ENCODE measurements around the gene GLIPR1L2.

DNA sequence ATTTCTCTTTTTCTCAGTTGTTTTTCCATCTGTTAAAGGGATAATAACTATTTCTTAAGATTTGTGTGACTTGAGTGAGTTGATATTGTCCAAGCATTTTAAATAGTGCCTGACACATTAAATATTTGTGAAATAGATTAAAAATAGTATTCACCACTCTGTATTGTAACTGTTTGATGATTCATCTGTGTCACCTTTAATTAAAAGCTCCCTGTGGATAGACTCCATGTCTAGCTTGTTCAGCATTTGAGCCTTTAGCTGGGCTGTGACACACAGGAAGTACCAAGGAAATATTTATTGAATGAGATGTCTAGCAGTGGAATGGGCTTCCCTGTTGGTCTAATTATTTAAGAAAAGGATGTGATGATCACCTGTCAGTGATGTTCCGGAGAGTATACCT, 1.8 kb upstream of the GLIPR1L2 start:
- TF ChIP-seq CTCF (IDR thresholded peaks at IDR 0.05; ENCODE audit: poor library complexity) = no peak
- TF ChIP-seq EZH2phosphoT487 (IDR thresholded peaks at IDR 0.05; ENCODE audit: low read depth, severe bottlenecking, unreplicated experiment) = no peak

All from hepatocyte (in vitro differentiated cells).